GM10266 (cell line): Measurements from ENCODE around the gene H6PD.

Experiments
- DNase-seq: peaks from one replicate; pipeline ENCODE4 v3.0.0; 2012; ENCODE audit errors: extremely low spot score
- CTCF ChIP-seq: IDR thresholded peaks from 2 replicates; pipeline ENCODE4 v1.5.1; 2012; ENCODE audit warnings: mild to moderate bottlenecking, low read depth; ENCODE audit not compliant: control insufficient read depth, insufficient read depth; ENCODE audit errors: missing control alignments

The H6PD gene

GRCh38 chr1:9251501-9251900, 16.9 kb downstream of the H6PD start:
- TF ChIP-seq CTCF: no peak
- DNase-seq: no peak

DNA sequence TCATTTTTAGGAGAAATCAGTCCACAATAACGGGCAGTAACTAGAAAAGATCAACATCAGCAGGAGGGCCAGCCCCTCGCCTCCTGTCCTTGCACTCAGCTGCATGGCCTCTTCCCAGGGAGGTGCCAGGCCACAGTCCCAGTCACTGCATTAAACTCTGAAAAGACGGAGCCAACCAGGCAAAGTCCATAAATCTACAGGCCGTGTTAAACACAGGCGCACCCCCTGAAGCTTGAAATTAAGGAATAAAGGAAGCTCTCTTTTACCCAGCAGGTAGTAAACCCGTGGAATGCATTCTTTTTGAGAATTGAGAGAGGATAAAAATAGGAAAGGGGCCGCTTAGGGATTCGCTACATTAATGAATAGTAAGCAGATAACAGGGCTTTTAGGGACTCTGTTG, 18.4 kb downstream of the H6PD start:
- no peak for DNase-seq

GRCh38 chr1:9253453-9254105, 19.0 kb downstream of the H6PD start:
- no peak for DNase-seq
- no peak for TF ChIP-seq CTCF

More for the DNA sequence above, 18.4 kb downstream of the H6PD start:
- no peak for TF ChIP-seq CTCF

DNA sequence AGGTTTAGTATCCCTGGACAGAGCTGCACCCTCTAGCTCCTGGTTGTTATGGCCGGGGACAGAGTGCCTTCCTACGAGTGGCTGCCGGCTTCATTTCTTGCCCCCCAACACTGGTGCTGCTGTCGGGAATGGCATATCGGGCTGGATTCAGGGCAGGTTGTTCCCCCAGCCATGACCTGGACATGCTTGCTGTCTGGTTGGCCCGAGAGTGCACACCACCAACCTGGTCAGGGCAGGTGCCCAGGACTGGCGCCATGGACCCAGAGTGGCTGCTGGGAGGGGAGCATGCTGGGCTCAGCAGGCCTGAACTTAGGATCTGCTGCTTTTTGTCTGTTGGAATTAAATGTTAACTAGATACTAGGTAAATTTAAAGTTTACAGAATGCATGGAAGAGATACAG, 21.8 kb downstream of the H6PD start:
- DNase-seq: no peak

GRCh38 chr1:9257851-9258250, 23.3 kb downstream of the H6PD start:
- no peak for DNase-seq
- no peak for TF ChIP-seq CTCF

More for the DNA sequence above, 21.8 kb downstream of the H6PD start:
- TF ChIP-seq CTCF: no peak

DNA sequence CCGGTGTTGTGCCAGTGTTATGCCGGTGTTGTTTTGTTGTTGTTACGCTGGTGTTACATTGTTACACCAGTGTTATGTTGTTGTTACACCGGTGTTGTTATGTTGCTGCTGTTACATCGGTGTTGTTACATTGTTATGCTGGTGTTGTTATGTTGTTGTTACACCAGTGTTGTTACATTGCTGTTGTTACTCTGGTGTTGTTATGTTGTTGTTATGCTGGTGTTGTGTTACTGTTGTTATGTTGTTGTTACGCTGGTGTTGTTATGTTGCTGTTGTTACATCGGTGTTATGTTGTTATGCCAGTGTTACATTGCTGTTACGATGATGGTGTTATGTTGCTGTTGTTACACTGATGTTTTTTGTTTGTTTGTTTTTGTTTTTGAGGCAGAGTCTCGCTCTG, 24.1 kb downstream of the H6PD start:
- no peak for DNase-seq
- TF ChIP-seq CTCF: no peak

GRCh38 chr1:9260059-9260766, 25.6 kb downstream of the H6PD start:
- TF ChIP-seq CTCF: no peak
- DNase-seq: no peak
